ENCODE results near the gene PSMB7. TPM values are rescaled to one million over a fixed set of nuclear protein-coding genes. Genes with fewer than 3 reads are reported as not detected.

Gene PSMB7
- total RNA-seq, 2 donors from 2014 or later = 120 to 126 TPM

DNA sequence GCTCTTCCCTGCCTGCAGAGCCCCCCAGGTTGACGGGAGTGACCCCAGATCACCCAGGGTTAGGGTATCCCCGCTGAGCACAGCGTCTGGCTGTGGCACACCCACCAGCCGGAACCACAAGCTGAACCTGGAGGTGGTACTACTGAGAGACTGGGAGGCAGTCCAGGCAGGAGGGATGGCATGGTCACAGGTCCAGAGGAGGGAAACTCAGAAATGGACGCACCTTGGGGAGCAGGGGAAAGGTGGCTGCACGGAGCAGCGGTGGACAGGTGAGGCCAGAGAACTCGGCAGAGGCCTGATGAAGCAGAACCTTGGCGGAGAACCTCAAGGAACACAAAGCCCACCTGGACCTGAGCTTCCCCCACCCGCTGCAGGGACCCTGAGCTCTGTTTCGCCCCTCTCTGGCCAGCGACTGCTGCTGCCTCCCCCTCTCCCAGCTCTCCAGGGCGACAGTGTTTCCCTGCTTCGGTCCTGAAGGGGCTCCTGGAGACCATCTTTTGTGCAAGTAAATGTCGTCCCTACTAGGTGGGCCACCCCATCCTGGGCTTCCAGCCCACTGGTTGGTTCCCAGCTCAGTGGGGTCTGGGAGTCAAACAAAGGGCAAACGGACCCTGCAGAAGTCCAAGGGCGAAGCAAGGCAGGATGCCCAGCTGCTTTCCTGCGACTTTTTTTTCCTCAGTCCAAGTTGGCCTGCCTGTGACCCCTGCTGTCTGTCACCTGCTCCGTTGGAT lies 35.9 kb upstream of the PSMB7 start:
- peaks cover 4% of the 10 kb centered on the region for H3K4me1 Mint-ChIP-seq (ENCODE audit: low read depth)
- no peaks in the 10 kb centered on the region for H3K9me3 Mint-ChIP-seq
- no peak for DNase-seq
- H3K27ac Mint-ChIP-seq = no peak overlapping the region
- peaks cover 35% of the 10 kb centered on the region for H3K27me3 Mint-ChIP-seq (ENCODE audit: low read depth)
- no peak overlapping the region for H3K4me3 Mint-ChIP-seq
- H3K36me3 Mint-ChIP-seq (ENCODE audit: insufficient read depth in 2 of 2) = no peaks in the 10 kb centered on the region
- no peak for ATAC-seq (replicated peaks in 1 of 2)

DNA sequence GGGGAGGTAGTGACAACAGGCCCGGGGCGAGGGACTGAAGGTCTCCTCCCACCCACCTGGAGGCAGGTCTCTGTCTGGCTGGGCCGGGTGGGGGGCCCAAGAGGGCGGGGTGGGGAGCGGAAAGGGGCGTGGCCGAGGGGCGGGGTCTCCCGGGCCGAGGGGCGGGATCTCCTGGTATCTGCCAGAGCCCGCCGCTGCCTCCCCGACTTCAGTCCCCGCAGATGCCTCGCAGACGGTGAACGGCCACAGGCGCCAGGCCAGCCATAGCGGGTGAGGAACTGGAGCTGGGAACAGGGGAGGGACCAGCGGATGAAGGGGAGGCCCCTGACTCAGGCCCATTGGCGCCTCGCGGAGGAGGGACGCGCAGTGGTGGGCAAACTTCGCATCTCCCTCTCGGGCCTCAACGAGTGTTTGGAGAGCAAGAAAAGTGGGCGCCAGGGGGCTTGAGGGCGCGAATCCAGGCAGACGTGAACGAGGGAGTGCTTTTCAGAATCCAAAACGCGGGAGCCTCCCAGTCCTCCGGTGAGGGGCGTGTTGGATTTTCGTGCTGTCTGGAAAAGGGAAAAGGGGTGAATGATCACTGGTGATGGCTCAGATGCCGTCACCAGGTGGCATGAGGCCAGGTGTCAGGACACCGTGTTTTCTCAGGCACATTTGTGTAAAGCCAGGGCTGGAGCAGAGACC lies 35.1 kb upstream of the PSMB7 start, which contains the start of gene ADGRD2:
Gene ADGRD2, plus strand, starts transcription at position 211 of the 684 bp plus-strand sequence. CDS start 1,216 bp downstream, outside the sequence.
- DNase-seq = peak in 1 of 2 donors; percentile 18
- H3K4me1 Mint-ChIP-seq (ENCODE audit: low read depth) = peaks cover 4% of the 10 kb centered on the region
- H3K4me3 Mint-ChIP-seq = peak within 1 kb of the TSS; percentile 40 to 50
- no peaks in the 10 kb centered on the region for H3K9me3 Mint-ChIP-seq
- ATAC-seq (replicated peaks in 1 of 2) = peak in 1 of 2 donors; percentile 24
- no peak within 1 kb of the TSS for H3K27ac Mint-ChIP-seq
- no peaks in the 10 kb centered on the region for H3K36me3 Mint-ChIP-seq (ENCODE audit: insufficient read depth in 2 of 2)
- peaks cover 35% of the 10 kb centered on the region for H3K27me3 Mint-ChIP-seq (ENCODE audit: low read depth)

DNA sequence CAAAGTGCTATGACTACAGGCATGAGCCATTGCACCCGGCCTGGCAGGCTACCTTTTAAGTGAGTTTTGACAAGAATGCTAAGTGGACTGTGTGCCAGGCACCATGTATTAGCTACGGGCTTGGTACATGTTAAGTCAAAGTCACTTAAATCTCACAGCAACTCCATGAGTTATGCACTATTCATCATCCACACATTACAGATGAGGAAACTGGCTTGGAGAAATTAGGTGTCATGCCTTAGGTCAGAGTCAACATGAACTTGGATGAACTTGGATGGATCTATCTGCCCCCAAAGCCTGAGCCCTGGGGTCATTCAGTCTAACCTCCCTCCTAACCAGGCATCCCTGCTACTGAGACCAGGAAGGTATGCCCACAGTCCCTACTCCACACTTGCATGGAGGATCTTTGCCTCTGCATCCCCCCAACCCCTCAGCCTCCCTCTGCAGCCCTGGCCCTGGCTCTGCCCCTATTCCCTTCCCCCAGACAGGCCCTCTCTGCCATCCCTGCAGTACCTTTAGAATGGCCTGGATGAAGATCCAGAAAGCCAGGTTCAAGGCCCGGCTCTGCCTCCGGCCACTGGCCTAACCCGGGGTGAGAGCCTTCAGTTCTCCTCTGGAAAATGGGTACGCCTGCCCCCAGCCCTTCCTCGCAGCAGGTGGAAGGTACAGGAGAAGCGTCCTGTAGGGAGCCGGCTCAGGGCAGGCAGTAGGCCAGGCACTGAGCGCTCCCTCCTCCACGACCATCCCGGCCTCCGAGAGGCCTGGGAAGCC lies 34.3 kb upstream of the PSMB7 start:
- Mint-ChIP-seq H3K4me1 (ENCODE audit: low read depth) (peaks cover 4% of the 10 kb centered on the region), H3K27ac (no peak overlapping the region), H3K27me3 (ENCODE audit: low read depth) (peaks cover 35% of the 10 kb centered on the region), H3K4me3 (no peak overlapping the region), H3K9me3 (no peaks in the 10 kb centered on the region), H3K36me3 (ENCODE audit: insufficient read depth in 2 of 2) (no peaks in the 10 kb centered on the region)
- ATAC-seq (replicated peaks in 1 of 2) (no peak), DNase-seq (no peak)

DNA sequence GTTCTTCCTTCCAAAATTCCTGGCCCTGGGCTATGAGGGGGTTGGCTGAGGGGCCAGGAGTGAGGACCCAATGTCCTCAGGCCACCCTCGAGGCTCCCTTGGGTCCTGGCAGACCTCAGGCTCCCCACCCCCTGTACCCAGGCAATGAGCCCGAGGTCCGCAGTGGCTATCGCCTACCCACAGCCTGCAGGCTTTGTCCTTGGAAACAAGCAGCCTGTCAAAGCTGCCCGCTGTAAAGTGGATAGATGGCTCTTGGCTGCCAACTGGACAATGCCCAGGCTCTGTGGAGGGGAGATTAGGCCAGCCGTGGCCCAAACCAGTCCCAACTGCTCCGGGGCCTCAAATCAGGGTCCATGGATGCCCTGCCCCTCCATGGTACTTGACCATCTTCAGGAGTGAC lies 32.8 kb upstream of the PSMB7 start:
- Mint-ChIP-seq H3K27me3 (ENCODE audit: low read depth) (peaks cover 42% of the 10 kb centered on the region), H3K36me3 (ENCODE audit: insufficient read depth in 2 of 2) (no peaks in the 10 kb centered on the region), H3K27ac (no peak overlapping the region), H3K4me3 (no peak overlapping the region), H3K9me3 (no peaks in the 10 kb centered on the region), H3K4me1 (ENCODE audit: low read depth) (peaks cover 4% of the 10 kb centered on the region)
- ATAC-seq (replicated peaks in 1 of 2) (no peak), DNase-seq (no peak)

DNA sequence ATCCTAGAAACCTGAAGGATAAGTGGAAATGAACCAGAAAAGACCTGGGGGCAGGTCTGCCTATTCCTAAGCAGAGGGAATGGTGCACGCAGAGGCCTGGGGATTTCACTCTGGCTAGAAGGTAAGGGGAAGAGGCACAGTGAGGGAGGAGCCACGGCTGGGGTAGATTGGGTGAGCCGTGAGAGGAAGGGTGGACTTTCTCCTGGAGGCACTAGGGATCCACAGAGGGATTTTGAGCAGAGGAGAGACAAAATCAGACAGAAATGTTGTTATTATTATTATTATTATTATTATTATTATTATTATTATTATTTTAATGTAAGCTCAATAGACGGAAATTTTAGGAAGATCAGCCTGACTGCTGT lies 32.0 kb upstream of the PSMB7 start:
- H3K27me3 Mint-ChIP-seq (ENCODE audit: low read depth) = peaks cover 37% of the 10 kb centered on the region
- DNase-seq (no peak), ATAC-seq (replicated peaks in 1 of 2) (no peak)
- no peaks in the 10 kb centered on the region for H3K36me3 Mint-ChIP-seq (ENCODE audit: insufficient read depth in 2 of 2)
- no peak overlapping the region for H3K27ac Mint-ChIP-seq
- no peaks in the 10 kb centered on the region for H3K9me3 Mint-ChIP-seq
- H3K4me1 Mint-ChIP-seq (ENCODE audit: low read depth) = peaks cover 4% of the 10 kb centered on the region
- no peak overlapping the region for H3K4me3 Mint-ChIP-seq

DNA sequence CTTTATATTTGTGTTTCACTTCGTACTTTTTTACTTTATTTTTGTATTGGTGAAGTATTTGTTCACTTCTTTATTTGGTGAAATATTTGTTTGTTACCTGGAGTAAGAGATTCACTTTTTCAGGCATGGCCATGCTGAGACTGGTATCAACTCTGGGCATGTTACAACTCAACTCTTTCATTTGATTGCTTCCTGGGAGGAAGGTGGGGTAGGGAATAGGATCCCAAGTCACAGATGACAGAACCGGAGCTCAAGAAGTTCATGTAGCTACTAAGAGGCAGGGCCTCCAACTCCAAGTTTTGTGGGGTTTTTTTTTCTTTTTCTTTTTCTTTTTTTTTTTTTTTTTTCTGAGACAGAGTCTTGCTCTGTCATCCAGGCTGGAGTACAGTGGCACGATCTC lies 28.9 kb upstream of the PSMB7 start:
- H3K27ac Mint-ChIP-seq = no peak overlapping the region
- ATAC-seq (replicated peaks in 1 of 2) = no peak

DNA sequence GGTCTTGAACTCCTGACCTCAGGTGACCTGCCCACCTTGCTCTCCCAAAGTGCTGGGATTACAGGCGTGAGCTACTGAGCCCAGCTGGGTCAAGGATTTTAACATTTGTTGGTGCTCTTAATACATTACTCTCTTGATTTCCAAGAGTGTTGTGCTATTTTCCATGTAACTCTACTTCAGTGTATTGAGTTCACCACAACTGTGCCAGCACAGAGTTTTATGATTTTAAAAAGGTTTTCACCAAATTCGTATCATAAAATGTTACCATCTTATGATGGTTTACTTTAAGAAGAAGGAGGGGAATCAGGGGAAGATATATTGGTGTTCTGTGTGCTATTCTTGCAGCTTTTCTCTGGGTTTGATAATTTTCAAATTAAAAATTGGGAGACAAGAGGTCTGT lies 28.4 kb upstream of the PSMB7 start:
- no peaks in the 10 kb centered on the region for H3K4me1 Mint-ChIP-seq (ENCODE audit: low read depth)
- no peak for ATAC-seq (replicated peaks in 1 of 2)
- no peak overlapping the region for H3K4me3 Mint-ChIP-seq
- DNase-seq = no peak
- peaks cover 34% of the 10 kb centered on the region for H3K27me3 Mint-ChIP-seq (ENCODE audit: low read depth)
- H3K36me3 Mint-ChIP-seq (ENCODE audit: insufficient read depth in 2 of 2) = no peaks in the 10 kb centered on the region
- no peak overlapping the region for H3K27ac Mint-ChIP-seq
- H3K9me3 Mint-ChIP-seq = no peaks in the 10 kb centered on the region

More for the DNA sequence above, 28.9 kb upstream of the PSMB7 start:
- no peak overlapping the region for H3K4me3 Mint-ChIP-seq
- no peaks in the 10 kb centered on the region for H3K36me3 Mint-ChIP-seq (ENCODE audit: insufficient read depth in 2 of 2)
- no peaks in the 10 kb centered on the region for H3K9me3 Mint-ChIP-seq
- no peaks in the 10 kb centered on the region for H3K4me1 Mint-ChIP-seq (ENCODE audit: low read depth)
- DNase-seq = no peak
- peaks cover 34% of the 10 kb centered on the region for H3K27me3 Mint-ChIP-seq (ENCODE audit: low read depth)

DNA sequence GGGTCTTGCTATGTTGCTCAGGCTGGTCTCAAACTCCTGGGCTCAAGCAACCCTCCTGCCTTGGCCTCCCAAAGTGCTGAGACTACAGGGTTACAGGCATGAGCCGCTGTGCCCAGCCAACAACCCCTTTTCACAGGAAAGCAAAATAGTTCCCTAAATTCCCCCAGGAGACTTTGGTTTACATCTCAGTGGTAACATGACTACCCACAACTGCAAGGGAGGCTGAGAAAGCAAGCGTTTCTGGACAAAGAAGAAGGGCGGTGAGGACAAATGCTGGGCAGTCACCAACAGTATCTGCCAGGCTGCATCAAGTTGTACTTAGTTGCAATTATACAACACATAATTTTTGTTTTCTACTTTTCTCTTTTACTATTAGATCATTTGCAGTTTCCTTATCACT lies 27.6 kb upstream of the PSMB7 start:
- H3K4me3 Mint-ChIP-seq = no peak overlapping the region
- no peaks in the 10 kb centered on the region for H3K4me1 Mint-ChIP-seq (ENCODE audit: low read depth)
- peaks cover 34% of the 10 kb centered on the region for H3K27me3 Mint-ChIP-seq (ENCODE audit: low read depth)
- no peak for ATAC-seq (replicated peaks in 1 of 2)
- H3K36me3 Mint-ChIP-seq (ENCODE audit: insufficient read depth in 2 of 2) = no peaks in the 10 kb centered on the region
- no peaks in the 10 kb centered on the region for H3K9me3 Mint-ChIP-seq
- H3K27ac Mint-ChIP-seq = no peak overlapping the region
- DNase-seq = no peak

DNA sequence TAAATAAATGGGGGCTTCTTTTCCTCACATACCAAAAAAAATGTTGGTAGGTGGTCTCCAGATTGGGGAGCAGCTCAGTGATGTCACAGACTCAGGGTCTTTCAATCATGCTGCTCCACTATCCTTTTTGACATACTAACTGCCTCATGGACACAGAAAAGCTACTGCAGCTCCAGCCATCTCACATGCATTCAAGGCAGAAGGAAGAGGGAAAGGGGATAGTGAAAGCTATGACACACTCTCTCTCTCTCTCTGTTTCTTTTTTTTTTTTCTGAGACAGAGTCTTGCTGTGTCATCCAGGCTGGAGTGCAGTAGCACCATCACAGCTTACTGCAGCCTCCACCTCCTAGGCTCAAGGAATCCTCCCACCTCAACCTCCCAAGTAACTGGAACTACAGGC lies 27.1 kb upstream of the PSMB7 start:
- no peak for ATAC-seq (replicated peaks in 1 of 2)
- Mint-ChIP-seq H3K4me3 (no peak overlapping the region), H3K27ac (no peak overlapping the region), H3K4me1 (ENCODE audit: low read depth) (no peaks in the 10 kb centered on the region), H3K27me3 (ENCODE audit: low read depth) (peaks cover 34% of the 10 kb centered on the region), H3K9me3 (no peaks in the 10 kb centered on the region), H3K36me3 (ENCODE audit: insufficient read depth in 2 of 2) (no peaks in the 10 kb centered on the region)
- no peak for DNase-seq

DNA sequence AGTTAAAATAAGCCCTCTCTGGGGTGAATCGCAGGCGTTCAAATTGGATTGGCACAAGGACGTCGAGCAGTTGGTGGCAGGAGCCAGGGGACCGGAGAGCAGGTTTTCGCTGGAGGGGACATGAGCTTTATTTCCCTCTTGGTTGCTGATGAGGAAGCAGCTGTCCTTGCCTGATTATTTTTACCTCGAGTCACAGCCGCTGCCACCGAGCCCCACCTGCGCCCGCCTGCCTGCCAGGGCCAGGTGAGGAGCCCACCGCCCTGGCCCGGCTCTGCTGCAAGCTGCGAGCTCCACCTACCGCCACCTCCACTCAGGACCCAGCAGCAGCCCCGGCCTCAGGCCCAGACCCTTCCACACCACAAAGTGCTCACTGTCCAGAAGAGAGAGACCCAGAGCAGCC lies 26.0 kb upstream of the PSMB7 start:
- peaks cover 29% of the 10 kb centered on the region for H3K27me3 Mint-ChIP-seq (ENCODE audit: low read depth)
- no peaks in the 10 kb centered on the region for H3K9me3 Mint-ChIP-seq
- H3K27ac Mint-ChIP-seq = no peak overlapping the region
- ATAC-seq (replicated peaks in 1 of 2) = no peak
- no peaks in the 10 kb centered on the region for H3K36me3 Mint-ChIP-seq (ENCODE audit: insufficient read depth in 2 of 2)
- H3K4me1 Mint-ChIP-seq (ENCODE audit: low read depth) = no peaks in the 10 kb centered on the region
- no peak for DNase-seq
- no peak overlapping the region for H3K4me3 Mint-ChIP-seq

DNA sequence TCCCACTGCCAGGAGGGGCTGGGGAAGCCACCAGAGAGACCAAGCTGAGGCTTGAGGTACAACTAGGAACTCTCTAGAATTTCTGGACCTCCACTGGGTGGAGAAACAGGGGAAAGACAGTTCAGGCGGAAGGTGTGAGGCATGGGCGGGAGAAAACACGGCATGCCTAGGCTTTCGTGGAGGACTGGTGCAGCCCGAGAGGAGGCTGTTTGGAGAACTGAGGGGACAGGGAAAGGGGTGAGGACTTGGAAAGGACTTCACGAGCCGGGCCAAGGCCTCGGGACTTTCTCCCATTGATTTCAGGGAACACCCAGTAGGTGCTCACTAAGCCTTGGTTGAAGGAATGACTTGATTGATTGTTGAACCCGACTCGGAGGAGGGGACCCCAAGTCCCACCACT lies 25.5 kb upstream of the PSMB7 start:
- DNase-seq (no peak), ATAC-seq (replicated peaks in 1 of 2) (no peak)
- Mint-ChIP-seq H3K27me3 (ENCODE audit: low read depth) (peaks cover 29% of the 10 kb centered on the region), H3K27ac (no peak overlapping the region), H3K36me3 (ENCODE audit: insufficient read depth in 2 of 2) (no peaks in the 10 kb centered on the region), H3K9me3 (no peaks in the 10 kb centered on the region), H3K4me1 (ENCODE audit: low read depth) (no peaks in the 10 kb centered on the region), H3K4me3 (no peak overlapping the region)

DNA sequence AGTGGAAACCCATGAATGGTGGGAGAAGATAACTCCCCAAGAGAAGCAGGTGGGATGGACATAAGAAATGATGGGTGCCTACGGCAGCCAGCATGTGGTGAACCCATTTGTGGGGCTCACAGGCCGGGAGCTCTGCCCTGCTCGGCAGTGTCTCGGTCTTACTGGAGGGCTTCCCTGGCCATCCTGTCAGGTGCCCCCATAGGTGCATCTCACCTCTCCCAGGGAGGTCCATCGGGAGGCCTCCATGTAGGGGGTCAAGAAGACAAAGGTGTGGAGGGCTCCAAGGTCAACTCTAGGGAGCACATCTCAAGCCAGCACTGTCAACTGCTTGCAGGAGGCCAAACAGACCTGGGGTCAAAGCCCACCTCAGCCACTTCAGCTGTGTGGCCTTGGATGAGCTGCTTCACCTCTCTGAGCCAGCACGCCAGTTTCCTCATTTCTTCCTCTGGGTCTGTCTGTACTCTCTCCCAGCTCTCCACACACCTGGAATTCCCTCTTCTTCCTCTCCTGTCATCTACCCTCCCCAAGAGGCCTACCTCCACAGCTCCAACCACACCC lies 24.5 kb upstream of the PSMB7 start:
- DNase-seq (no peak), ATAC-seq (replicated peaks in 1 of 2) (no peak)
- H3K9me3 Mint-ChIP-seq = no peaks in the 10 kb centered on the region
- no peak overlapping the region for H3K4me3 Mint-ChIP-seq
- H3K4me1 Mint-ChIP-seq (ENCODE audit: low read depth) = no peaks in the 10 kb centered on the region
- H3K27me3 Mint-ChIP-seq (ENCODE audit: low read depth) = peaks cover 29% of the 10 kb centered on the region
- no peak overlapping the region for H3K27ac Mint-ChIP-seq
- no peaks in the 10 kb centered on the region for H3K36me3 Mint-ChIP-seq (ENCODE audit: insufficient read depth in 2 of 2)

DNA sequence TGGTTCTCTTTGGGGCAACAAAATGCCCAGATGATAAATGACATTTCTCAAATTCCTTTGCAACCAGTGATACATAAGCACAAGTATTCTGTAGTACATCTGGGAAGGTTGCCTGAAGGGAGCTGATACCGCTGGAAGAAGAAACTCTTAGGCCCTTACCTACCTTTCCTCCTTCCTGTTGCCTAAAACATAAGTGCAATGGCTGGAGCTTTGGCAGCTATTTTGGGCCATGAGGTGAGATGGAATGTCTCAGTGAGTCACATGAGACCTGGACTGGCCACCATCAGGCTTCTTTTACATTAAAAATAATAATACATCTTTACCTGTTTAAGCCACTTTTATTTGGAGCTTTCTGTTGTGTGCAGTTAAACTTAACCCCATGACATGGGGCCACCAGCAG lies 23.8 kb upstream of the PSMB7 start:
- no peaks in the 10 kb centered on the region for H3K9me3 Mint-ChIP-seq
- DNase-seq (no peak), ATAC-seq (replicated peaks in 1 of 2) (no peak)
- no peaks in the 10 kb centered on the region for H3K36me3 Mint-ChIP-seq (ENCODE audit: insufficient read depth in 2 of 2)
- H3K4me3 Mint-ChIP-seq = no peak overlapping the region
- H3K27ac Mint-ChIP-seq = no peak overlapping the region
- no peaks in the 10 kb centered on the region for H3K4me1 Mint-ChIP-seq (ENCODE audit: low read depth)
- H3K27me3 Mint-ChIP-seq (ENCODE audit: low read depth) = peaks cover 27% of the 10 kb centered on the region

Measured in activated T-cell treated with anti-CD3 and anti-CD28 coated beads, Interleukin-2, amount 50 U/mL, for 72 hours (primary cell).